Adrenal gland (tissue), 12 donors: ENCODE measurements around the gene TYMP. TPM values are rescaled to one million over a fixed set of nuclear protein-coding genes. Genes with fewer than 3 reads are reported as not detected.

Source experiments
- DNase-seq, 7 donors: peaks; one replicate each; pipeline ENCODE4 v3.0.0-alpha.2; 2019 to 2020
- H3K27ac ChIP-seq, 5 donors: fragments of 200-600 bp; sonication (generic) in 4 of 5; 1 replicate in 3 of 5; 2 replicates in 2 of 5; pipeline versions ENCODE4 v1.5.1 to v1.8.0; 2016 to 2020; ENCODE audit warnings: mild to moderate bottlenecking in 1 of 5
- H3K27me3 ChIP-seq: fragments of 200-600 bp; 2 replicates; pipeline ENCODE4 v1.8.0; 2021
- H3K36me3 ChIP-seq, 2 donors: fragments of 200-600 bp; replicated peaks in 1 of 2; 1 replicate in 1 of 2; 2 replicates in 1 of 2; pipeline versions ENCODE4 v1.5.1 to v1.8.0; 2018 to 2022
- H3K4me1 ChIP-seq, 2 donors: fragments of 200-600 bp; replicated peaks in 1 of 2; 1 replicate in 1 of 2; 2 replicates in 1 of 2; pipeline versions ENCODE4 v1.5.1 to v1.8.0; 2018 to 2021
- H3K4me3 ChIP-seq, 4 donors: fragments of 200-600 bp; sonication (generic) in 3 of 4; one replicate each; pipeline ENCODE4 v1.5.1; 2016 to 2018
- H3K9me3 ChIP-seq, 3 donors: fragments of 200-600 bp; sonication (generic) in 1 of 3; replicated peaks in 1 of 3; 1 replicate in 2 of 3; 2 replicates in 1 of 3; pipeline versions ENCODE4 v1.5.1 to v1.8.0; 2016 to 2021
- CTCF ChIP-seq, 6 experiments: fragments of 450-650 bp in 4 of 6; fragments of 200-600 bp in 2 of 6; sonication (generic) in 1 of 6; IDR thresholded peaks; 1 replicate in 5 of 6; 2 replicates in 1 of 6; pipeline versions ENCODE4 v1.5.1 to v1.8.0; 2016 to 2021; ENCODE audit warnings: antibody characterized with exemption in 6 of 6, mild to moderate bottlenecking in 2 of 6, moderate library complexity in 1 of 6
- POLR2A ChIP-seq, 2 donors: fragments of 450-650 bp; IDR thresholded peaks; one replicate each; pipeline ENCODE4 v1.6.1; 2017; ENCODE audit warnings: antibody characterized with exemption in 2 of 2, mild to moderate bottlenecking in 2 of 2, moderate library complexity in 1 of 2
- WGBS, 4 donors: extraction: QIAGEN DNeasy Blood & Tissue Kit in 2 of 4; methylation state at CpG; one replicate each; pipeline versions ENCODE4 v1.1.5 to v1.1.7; 2013 to 2017; 5-methylcytosine and 5-hydroxymethylcytosine counted together
- intact Hi-C, 2 donors: fragments of 100-400 bp; cut with DNase I; formaldehyde crosslinking; loops; one replicate each; pipeline versions ENCODE4 v1.14.1 to v1.15.0; 2022 to 2023
- polyA plus RNA-seq, 3 donors: library from polyadenylated mRNA; stranded (reverse); fragments of 200-250 nt in 2 of 3; fragments of 350-450 nt in 1 of 3; fragmentation: Illumina TruSeq in 1 of 3; extraction: RNeasy Lipid Tissue Mini Kit (QIAGEN cat#74804) in 1 of 3; gene quantifications; one replicate each; pipeline ENCODE4 v1.2.3, GENCODE V29; 2013 to 2014
- total RNA-seq, 9 donors: library from RNA; depleted of rRNA in 4 of 9; stranded (reverse); fragments of >200 nt in 4 of 9; fragments of 120-200 nt in 1 of 9; fragmentation: NEBNext Ultra II Directional in 1 of 9; extraction: Animal tissue kit (Norgen Biotek cat#: 25700) in 1 of 9; gene quantifications; one replicate each; pipeline versions ENCODE4 v1.1.0 to v1.2.4, GENCODE V29; 2013 to 2023
- donor health status: healthy with polysubstance abuse.
- donor health status: Bipolar disorder and iron deficiency.
- donor health status: DM: yes; HTN: yes; CAD: no.
- donor health status: DM: no; HTN: no; CAD: no.
- donor health status: DM: no; HTN: no; CAD: no.
- donor health status: DM: yes; HTN: yes; CAD: no.

The TYMP gene
- total and polyA plus RNA-seq, 12 donors: 1.9 to 152 (median 64.5) TPM

GRCh38 chr22:50507991-50508884, 21.6 kb downstream of the TYMP start, which contains the start of gene NCAPH2:
Gene NCAPH2 (plus strand): TSS chr22:50508224. CDS start chr22:50508338, 114 bp downstream.
- 1 to 3% (median 1%) methylated on average over 9 to 76 of the region's 76 CpGs for WGBS, 4 donors
- intact Hi-C loops: no loop called here
- peak; percentile 77 to 81 for TF ChIP-seq POLR2A (IDR thresholded peaks at IDR 0.05)
- TF ChIP-seq CTCF (IDR thresholded peaks at IDR 0.05): no peak
- Histone ChIP-seq H3K27me3 (no peaks in the 10 kb centered on the region), H3K36me3 (peaks cover 0 to 23% of the 10 kb centered on the region in 2 donors), H3K4me1 (peaks cover 8 to 25% of the 10 kb centered on the region in 2 donors), H3K4me3 (peak within 1 kb of the TSS; percentile 71 to 97 (median 91)), H3K9me3 (no peaks in the 10 kb centered on the region), H3K27ac (peak within 1 kb of the TSS; percentile 6 to 97 (median 92))
- DNase-seq: peak; percentile 95 to 98 (median 97)

- Histone ChIP-seq H3K9me3 (no peaks in the 10 kb centered on the region), H3K27me3 (no peaks in the 10 kb centered on the region), H3K36me3 (peaks cover 0 to 31% of the 10 kb centered on the region in 2 donors), H3K4me1 (peaks cover 8 to 25% of the 10 kb centered on the region in 2 donors), H3K4me3 (peak within 1 kb of the TSS; percentile 71 to 97 (median 91)), H3K27ac (peak within 1 kb of the TSS; percentile 6 to 97 (median 92))
- intact Hi-C loops: no loop called here
- TF ChIP-seq CTCF (IDR thresholded peaks at IDR 0.05) (peak in 1 of 6 experiments; percentile 5), POLR2A (IDR thresholded peaks at IDR 0.05) (peak; percentile 8 to 47)
- WGBS, 4 donors: 0 to 6% (median 1%) methylated on average over 6 to 55 of the region's 62 CpGs
- peak in 6 of 7 donors; percentile 88 to 94 (median 92) for DNase-seq
These were observed 22.3 kb downstream of the TYMP start, which contains the start of gene LMF2 for GRCh38 chr22:50507421-50507990. Gene LMF2 (minus strand): TSS chr22:50507702. CDS start chr22:50507675, 27 bp downstream.

- H3K27me3 ChIP-seq: no peaks in the 10 kb centered on the region
- intact Hi-C loops: no loop called here
- H3K27ac ChIP-seq: peak overlapping the region in 4 of 5 donors; percentile 60 to 97 (median 74)
- no peaks in the 10 kb centered on the region for H3K9me3 ChIP-seq
- H3K36me3 ChIP-seq: peaks cover 0 to 32% of the 10 kb centered on the region in 2 donors
- peaks cover 8 to 25% of the 10 kb centered on the region in 2 donors for H3K4me1 ChIP-seq
- peak overlapping the region; percentile 71 to 88 (median 82) for H3K4me3 ChIP-seq
- peak in 4 of 7 donors; percentile 54 to 71 (median 60) for DNase-seq
- TF ChIP-seq POLR2A (IDR thresholded peaks at IDR 0.05): no peak
- no peak for TF ChIP-seq CTCF (IDR thresholded peaks at IDR 0.05)
- 22 to 52% (median 29%) methylated on average over 7 to 21 of the region's 21 CpGs for WGBS, 4 donors
These were observed 23.0 kb downstream of the TYMP start for GRCh38 chr22:50506611-50507420.
